ENCODE results near the gene AGT.

- TF ChIP-seq CTCF (IDR thresholded peaks at IDR 0.05), result no peak
- TF ChIP-seq POLR2AphosphoS5 (IDR thresholded peaks at IDR 0.05), result no peak
These were observed 30.0 kb upstream of the AGT start for GRCh38 chr1:230743899-230744298.

Data from gastroesophageal sphincter (tissue), 3 donors.